ENCODE data around the gene E2F6. TPM values are rescaled to one million over a fixed set of nuclear protein-coding genes. Genes with fewer than 3 reads are reported as not detected.

E2F6 gene
- 11.9 TPM for polyA plus RNA-seq (2013, experiment 1 of 2; ENCODE audit: insufficient read length)
- 10.9 TPM for polyA plus RNA-seq (2013, experiment 2 of 2; ENCODE audit: insufficient read length)

DNA sequence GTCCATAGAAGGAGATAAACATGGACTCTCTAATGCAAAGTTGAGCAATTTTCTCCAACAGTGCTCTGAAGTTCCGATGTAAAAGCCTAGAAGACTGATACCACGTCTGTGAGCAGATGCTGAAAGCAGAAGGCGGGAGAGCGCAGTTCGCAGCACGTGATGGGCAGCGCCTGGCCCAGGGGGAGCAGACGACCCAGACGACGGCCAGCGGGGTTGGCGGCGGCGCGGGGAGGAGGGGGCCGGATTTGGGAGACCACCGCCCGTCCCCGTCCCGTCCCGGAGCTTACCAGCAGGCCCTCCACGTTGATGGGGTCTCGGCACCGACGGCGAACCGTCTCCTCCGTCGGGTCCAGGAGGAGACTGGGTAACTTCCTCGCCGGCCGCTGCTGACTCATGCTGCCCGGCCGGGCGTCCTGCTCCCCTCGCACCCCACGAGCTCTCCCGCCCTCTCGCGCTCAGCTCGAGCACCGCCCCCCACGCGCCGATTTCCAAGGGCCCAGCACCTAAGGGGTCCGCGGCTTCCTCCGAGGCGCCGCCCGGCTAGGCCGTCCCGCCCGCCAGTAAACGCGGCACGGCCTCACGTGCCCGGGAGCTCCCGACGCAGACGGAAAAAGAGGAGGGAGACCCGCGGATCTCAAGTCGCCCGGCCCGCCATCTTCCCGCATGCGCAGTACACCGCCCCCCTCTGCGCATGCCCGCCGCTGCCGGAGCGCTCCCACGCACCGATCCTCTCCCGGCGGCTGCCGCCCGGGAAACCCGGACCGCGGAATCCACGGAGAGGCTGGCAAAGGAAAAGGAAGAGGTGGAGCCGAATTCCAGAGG, at the start of gene E2F6:
E2F6 (minus strand) TSS at position 677 of the 822 bp plus-strand sequence; CDS start at position 395, 282 bp downstream.
- DNase-seq: peak; percentile 96

GRCh38 chr2:11515490-11515981, 49.6 kb upstream of the E2F6 start:
- no peak for DNase-seq

GRCh38 chr2:11514904-11515303, 48.9 kb upstream of the E2F6 start:
- no peak for DNase-seq

GRCh38 chr2:11514081-11514730, 48.2 kb upstream of the E2F6 start:
- DNase-seq: no peak

DNA sequence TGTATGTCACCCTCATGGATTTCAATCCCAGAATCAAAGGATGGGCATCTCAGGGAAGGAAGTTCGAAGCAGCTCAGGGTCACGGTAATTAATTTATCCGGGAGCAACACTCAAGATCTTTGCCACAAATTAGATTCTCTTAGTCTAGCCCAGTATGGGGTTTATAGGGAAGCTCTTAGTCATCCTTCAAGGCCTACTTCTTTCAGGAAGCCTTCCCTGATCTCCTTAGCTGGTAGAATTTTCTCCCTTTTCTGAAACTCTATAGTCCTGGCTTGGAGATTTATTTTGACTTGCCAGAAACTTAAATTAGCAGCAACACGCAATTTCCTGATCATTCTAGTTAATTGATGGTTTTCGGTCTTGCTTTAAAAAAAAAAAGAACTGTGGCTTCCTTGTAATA, 47.4 kb upstream of the E2F6 start:
- DNase-seq: no peak

- DNase-seq: no peak
Measured at GRCh38 chr2:11512431-11512830, 46.5 kb upstream of the E2F6 start.

DNA sequence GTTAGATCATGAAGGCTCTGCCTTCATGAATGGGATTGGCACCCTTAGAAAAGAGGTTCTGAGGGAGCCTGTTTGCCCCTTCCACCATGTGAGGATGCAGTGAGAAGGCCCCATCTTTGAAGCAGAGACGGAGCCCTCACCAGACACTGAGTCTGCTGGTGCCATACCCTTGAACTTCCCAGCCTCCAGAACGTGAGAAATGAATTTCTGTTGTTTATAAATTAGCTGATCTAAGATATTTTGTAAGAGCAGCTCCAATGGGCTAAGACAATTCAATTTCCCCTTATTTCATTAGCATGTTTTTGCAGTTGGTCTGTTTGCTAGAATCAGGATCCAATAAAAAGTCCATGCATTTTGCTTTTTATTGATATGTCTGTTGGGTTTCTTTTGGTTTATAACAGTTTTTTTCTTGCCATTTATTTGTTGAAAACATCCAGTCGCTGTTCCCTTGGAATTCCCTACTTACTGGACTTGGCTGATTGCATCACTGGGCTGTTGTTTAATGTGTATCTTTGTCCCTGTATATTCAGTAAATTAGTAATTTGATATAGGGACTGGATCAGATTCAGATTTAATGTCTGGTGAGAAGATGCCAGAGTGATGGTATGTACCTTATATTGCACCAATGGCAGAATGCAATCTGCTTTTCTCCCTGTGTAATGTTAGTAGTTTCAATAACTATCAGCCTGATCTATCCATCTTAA, 43.8 kb upstream of the E2F6 start:
- DNase-seq: no peak

DNA sequence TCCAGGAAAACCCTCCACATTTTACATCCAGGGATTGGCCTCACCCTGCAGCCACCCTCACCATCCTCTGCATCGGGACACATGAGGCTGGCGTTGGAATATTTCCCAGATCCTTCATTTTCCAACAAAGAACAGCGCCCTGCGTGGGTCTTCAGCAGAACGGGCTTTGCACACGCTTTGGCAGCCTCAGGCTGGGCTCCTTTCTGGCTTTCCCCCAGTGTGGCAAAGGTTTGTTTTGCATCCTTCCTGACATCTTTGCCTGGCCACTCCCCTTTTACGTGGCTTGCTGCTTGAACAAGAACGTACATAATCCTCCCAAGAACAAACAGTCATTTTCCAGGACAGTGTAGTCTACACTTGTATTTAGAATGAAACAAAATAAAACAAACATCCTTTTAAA, 42.3 kb upstream of the E2F6 start:
- DNase-seq: no peak

GRCh38 chr2:11507517-11507916, 41.6 kb upstream of the E2F6 start:
- DNase-seq: no peak

GRCh38 chr2:11506611-11506969, 40.6 kb upstream of the E2F6 start:
- DNase-seq: no peak

DNA sequence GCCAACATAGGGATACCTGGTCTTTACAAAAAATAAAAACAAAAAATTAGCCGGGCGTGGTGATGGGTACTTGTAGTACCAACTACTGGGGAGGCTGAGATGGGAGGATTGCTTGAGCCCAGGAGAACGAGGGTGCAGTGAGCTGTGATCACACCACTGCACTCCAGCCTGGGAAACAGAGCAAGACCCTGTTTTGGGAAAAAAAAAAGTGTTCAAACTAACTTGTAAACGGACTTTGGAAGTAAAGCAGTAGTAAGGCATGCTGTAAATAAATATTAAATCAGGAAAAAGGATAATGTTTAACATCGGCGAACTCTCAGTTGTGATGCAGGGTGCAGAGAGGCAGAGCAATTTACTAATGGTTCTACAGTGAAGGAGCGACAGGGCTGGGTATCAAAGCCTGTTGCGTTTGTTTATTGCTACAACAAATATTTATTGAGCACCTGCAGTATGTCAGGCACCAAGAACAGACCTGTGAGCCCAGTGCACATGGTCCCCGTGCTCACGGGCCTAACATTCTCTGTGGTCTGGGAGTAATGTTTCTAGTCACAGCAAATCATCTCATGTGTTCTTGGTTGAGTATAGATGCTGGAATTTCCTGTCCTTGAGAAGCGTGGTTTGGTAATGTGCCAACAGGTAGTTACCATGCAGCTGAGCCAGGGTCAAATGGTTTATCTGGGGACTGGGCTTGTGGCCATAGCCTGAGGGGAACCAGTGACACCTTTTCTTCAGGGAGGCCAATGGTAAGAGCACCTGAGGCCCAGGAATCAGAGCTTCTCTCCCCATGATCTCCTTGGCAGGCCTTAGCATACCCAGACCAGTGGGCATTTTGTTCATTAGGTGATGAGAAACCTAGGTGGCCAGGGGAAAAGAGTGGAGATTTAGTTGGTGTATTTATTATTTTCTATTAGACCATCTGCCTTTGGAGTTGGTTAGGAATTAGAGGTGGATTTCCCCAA, 40.0 kb upstream of the E2F6 start:
- no peak for DNase-seq

DNA sequence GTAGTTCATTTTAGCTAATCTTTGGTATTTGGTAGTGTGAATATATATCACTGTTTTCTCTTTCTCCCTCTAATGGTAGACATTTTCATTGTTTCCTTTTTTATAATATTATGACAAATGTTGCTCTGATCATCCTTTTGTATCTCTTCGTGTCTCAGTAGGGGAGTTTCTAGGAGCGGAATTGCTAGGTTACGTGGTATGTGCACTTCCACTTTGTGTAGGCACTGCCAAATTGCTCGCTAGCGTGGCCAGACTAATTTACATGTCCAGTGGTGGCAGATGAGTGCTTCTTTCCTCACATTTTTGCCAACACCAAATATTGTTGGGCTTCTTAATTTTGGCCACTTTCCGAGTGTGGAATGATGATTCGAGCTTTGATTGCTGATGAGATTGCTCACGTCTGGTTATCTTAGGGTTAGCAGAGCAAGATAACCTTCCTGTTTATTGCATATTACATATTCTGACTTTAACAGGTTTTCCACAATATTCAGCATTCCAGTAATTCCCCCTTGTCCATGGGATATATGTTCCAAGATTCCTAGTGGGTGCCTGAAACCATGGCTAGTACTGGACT, 37.5 kb upstream of the E2F6 start:
- no peak for DNase-seq

DNA sequence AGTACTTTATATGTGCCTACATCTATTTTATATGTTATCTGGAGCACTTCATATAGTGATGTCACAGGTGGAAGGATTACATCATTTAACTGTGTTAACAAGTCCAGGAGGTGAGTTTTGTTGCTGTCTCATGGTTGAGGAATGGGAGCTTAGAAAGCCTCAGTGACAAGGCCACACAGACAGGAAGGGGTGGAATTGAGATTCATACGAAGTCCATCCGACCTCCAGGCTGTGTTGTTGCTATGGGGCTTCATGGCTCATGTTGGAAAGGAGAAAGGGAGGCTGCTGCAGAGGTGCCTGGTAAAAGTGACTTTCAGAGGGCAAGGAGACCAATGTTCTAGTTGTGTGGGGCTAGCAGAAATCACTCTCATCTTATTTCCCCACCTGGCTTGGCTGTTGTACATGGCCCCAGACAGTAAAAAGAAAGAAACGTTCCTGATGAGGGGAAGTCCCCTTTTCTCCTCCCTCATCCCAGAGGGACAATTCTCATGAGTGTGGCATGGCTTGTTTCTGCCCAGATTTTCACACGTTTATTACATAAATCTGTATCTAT, 36.9 kb upstream of the E2F6 start:
- no peak for DNase-seq

DNA sequence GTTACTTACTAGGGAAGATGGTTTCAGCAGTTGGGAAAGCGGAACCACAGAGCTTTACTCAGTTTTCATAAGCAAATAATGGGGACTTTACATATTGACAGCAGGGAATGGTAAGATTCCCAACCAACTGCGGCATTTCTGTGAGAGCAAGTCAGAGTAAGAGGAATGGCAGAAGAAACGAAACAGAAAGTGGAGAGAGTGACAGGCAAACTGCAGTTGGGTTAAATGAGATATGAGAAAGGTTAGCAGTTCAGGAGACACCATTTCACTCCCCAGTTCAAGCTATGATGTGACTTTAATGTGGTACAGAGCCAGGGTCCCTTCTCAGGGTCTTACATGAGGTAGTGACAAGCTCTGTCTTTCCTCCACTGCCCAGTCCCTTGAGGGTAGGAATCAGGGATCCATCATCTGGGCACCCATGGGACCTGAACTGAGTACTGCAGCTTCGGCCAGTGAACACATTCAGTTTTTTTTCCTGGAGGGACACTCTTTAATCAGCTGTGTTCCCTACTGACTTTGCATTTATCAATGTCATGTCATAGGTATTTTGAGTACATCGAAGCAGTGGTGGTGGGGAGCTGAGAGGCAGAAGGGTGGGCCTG, 34.8 kb upstream of the E2F6 start:
- no peak for DNase-seq

DNA sequence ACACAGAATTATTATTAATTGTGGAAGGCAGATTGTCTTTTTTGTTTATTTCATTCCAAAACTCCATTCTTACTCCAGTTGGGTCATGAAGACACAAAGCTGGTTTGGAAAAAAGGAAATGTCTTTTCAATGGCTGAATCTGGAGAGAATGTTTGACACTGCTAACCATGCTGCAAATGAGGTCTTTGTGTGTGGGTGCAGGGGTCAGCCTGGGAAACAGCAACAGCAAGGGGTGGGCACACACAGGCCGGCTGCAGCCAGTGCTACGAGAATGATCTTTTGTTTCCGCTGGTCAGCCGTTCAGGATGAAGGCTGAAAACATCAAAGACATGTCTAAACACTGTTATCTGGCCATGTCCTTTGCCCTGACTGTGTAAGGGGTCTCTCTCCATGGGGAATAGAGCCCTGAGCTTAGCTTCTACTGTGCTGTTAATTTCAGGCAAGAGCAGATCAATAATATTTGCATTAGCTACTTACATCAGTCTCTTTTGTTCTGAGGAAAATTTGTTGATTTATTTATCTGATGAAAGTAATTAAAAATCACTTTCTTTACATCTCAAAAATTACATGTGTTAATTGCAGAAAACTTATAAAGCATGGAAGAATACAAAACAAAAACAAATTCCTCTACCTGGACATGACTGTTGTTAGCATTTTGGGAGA, 33.3 kb upstream of the E2F6 start:
- DNase-seq: no peak

DNA sequence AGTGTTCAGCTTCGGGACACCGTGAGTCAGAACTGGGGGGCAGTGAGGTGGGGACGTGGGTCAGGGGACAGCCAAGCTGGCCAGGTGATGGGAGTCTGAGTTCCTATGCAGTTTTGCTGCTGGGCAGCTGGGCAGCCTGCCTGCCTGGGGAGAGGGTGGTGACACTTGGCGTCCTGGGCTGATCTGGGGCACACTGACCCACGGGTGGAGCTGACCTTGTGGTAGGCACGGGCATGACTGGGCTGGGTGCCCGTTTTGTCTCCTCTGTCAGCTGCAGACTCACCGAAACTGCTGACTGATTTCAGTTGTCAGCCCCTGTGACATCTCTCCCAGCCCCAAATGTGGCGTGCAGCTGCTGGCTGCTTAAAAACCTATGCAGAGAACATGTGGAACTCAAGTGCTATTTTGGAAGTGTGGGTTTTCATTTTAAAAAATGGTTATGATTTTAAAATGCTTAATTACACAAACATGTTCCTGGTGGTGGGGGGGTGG, 32.6 kb upstream of the E2F6 start:
- DNase-seq: no peak

DNA sequence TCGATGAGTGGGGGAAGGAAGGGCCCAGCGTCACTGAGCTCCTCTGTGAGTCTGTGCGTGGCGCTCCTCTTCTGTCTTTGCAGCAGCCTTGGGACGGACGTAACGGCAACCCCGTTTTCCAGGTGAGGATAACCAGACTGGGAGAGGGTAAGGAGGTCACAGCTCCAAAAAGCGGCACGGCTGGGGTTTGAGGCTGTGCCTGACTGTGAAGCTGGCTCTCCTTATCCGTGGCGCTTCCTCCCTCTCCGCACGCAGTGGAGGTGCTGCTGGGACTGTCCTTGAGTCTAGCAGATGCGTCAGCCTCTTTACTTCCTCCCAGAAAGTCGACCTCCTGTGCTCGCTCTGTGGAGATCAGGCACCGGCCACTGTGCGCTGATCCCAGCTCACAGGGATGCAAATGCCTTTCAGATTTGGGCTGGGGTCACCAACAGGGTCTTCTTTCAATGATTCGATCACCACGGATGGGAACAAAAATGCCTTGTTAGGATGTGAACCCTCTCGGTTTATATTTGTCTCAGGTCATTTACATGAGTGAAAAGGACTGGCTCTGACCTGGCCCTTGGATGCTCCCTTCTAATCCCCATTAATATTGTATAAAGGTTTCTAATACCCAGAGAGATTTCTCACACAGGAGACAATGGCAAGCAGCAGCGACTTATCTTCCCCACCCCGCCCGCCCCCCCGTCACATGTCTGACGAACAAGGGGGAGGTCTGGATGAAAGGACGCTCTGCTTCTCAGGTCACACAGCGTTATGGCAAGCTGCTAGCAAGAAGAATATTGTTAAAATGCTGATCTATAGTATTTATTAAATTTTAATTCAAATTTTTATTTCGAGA, 30.1 kb upstream of the E2F6 start:
- DNase-seq: no peak

GRCh38 chr2:11494310-11494709, 28.3 kb upstream of the E2F6 start:
- no peak for DNase-seq

- no peak for DNase-seq
Measured at GRCh38 chr2:11493282-11493681, 27.3 kb upstream of the E2F6 start.
